Prostate gland (tissue), 2 donors: ENCODE measurements around the gene C12orf56. TPM values are rescaled to one million over a fixed set of nuclear protein-coding genes. Genes with fewer than 3 reads are reported as not detected.
"Not testable (repeated sequence)": the region's sequence is repeated elsewhere in the genome, so short reads cannot be mapped to it uniquely, and the experiment has no call there.

Source experiments
- DNase-seq: peaks from one replicate; pipeline ENCODE4 v3.0.0-alpha.2; 2019; ENCODE audit warnings: low spot score
- H3K27ac ChIP-seq, 2 donors: fragments of 200-600 bp; sonication (generic); 2 replicates each; pipeline ENCODE4 v1.5.1; 2017 to 2019
- H3K27me3 ChIP-seq: fragments of 200-600 bp; sonication (generic); replicated peaks from 2 replicates; pipeline ENCODE4 v1.5.1; 2019; ENCODE audit not compliant: insufficient read depth
- H3K36me3 ChIP-seq, 2 donors: fragments of 200-600 bp; sonication (generic); 1 replicate in 1 of 2; 2 replicates in 1 of 2; pipeline versions ENCODE4 v1.5.1 to v1.8.1; 2017 to 2019
- H3K4me1 ChIP-seq: fragments of 200-600 bp; sonication (generic); replicated peaks from 2 replicates; pipeline ENCODE4 v1.5.1; 2019
- H3K4me3 ChIP-seq, 2 donors: fragments of 200-600 bp; sonication (generic); 2 replicates each; pipeline ENCODE4 v1.5.1; 2017 to 2019
- H3K9me3 ChIP-seq: fragments of 200-600 bp; sonication (generic); 2 replicates; pipeline ENCODE4 v1.5.1; 2017
- CTCF ChIP-seq, 4 experiments: fragments of 200-600 bp in 2 of 4; fragments of 450-650 bp in 2 of 4; sonication (generic) in 2 of 4; IDR thresholded peaks; 1 replicate in 3 of 4; 2 replicates in 1 of 4; pipeline ENCODE4 v1.5.1; 2016 to 2019; ENCODE audit warnings: antibody characterized with exemption in 4 of 4, mild to moderate bottlenecking in 2 of 4, moderate library complexity in 2 of 4
- POLR2A ChIP-seq: fragments of 450-650 bp; IDR thresholded peaks from one replicate; pipeline ENCODE4 v1.6.1; 2016; ENCODE audit warnings: antibody characterized with exemption, mild to moderate bottlenecking
- POLR2AphosphoS5 ChIP-seq: sonication (generic); formaldehyde crosslinking; IDR thresholded peaks from one replicate; pipeline ENCODE4 v1.6.1; 2017; ENCODE audit warnings: antibody characterized with exemption
- WGBS: methylation state at CpG from one replicate; pipeline ENCODE4 v1.1.5; 2018; 5-methylcytosine and 5-hydroxymethylcytosine counted together
- intact Hi-C: fragments of 100-400 bp; cut with DNase I; formaldehyde crosslinking; loops from one replicate; pipeline ENCODE4 v1.14.2; 2022
- total RNA-seq, 2 donors: library from RNA; depleted of rRNA; stranded (reverse); fragments of >200 nt; gene quantifications; one replicate each; pipeline ENCODE4 v1.1.0, GENCODE V29; 2016

C12orf56 gene
- total RNA-seq, 2 donors from 2014 or later, result 0.91 to 2.1 TPM

DNA sequence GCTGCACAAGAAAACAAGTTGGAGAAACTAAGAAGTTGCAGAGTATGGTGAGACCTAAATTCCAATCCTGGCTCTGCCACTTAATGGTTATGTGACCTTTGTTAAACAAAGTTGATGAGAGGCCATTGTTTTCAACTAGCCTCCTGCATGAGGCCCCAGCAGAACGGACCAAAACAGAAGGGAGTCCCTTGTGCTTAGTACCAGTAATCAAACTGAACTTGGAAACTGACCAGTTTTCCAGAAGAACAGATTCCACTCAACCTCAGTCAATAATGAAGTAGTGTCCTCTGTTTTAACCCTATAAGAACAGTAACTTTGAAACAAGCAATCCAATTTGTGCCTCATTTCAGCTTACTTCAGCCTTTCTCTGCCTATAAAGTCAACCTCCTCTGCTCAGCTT is 69.9 kb downstream of the C12orf56 start:
- Histone ChIP-seq H3K27ac (no peak overlapping the region), H3K36me3 (no peaks in the 10 kb centered on the region), H3K27me3 (no peaks in the 10 kb centered on the region), H3K4me3 (no peak overlapping the region), H3K4me1 (no peaks in the 10 kb centered on the region), H3K9me3 (no peaks in the 10 kb centered on the region)
- intact Hi-C loops, result no loop called here
- DNase-seq, result no peak
- 55% methylated on average over 1 of the region's 1 CpG for WGBS
- no peak for TF ChIP-seq CTCF (IDR thresholded peaks at IDR 0.05)
- TF ChIP-seq POLR2A, result no peak
- TF ChIP-seq POLR2AphosphoS5, result no peak

DNA sequence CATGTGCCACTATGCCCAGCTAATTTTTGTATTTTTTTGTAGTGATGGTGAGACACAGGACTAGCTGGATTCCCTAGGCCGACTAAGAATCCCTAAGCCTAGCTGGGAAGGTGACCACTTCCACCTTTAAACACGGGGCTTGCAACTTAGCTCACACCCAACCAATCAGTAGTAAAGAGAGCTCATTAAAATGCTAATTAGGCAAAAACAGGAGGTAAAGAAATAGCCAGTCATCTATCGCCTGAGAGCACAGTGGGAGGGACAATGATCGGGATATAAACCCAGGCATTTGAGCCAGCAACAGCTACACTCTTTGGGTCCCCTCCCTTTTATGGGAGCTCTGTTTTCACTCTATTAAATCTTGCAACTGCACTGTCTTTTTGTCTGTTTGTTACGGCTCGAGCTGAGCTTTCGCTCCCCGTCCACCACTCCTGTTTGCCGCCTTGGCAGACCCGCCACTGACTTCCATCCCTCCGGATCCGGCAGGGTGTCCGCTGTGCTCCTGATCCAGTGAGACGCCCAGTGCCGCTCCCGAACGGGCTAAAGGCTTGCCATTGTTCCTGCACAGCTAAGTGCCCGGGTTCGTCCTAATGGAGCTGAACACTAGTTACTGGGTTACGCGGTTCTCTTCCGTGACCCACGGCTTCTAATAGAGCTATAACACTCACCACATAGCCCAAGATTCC is 70.9 kb downstream of the C12orf56 start:
- H3K36me3 ChIP-seq, H3K4me3 ChIP-seq, H3K9me3 ChIP-seq, intact Hi-C loops, H3K27me3 ChIP-seq, H3K27ac ChIP-seq, H3K4me1 ChIP-seq, DNase-seq: not testable (repeated sequence)
- WGBS, result 89% methylated on average over 23 of the region's 23 CpGs

DNA sequence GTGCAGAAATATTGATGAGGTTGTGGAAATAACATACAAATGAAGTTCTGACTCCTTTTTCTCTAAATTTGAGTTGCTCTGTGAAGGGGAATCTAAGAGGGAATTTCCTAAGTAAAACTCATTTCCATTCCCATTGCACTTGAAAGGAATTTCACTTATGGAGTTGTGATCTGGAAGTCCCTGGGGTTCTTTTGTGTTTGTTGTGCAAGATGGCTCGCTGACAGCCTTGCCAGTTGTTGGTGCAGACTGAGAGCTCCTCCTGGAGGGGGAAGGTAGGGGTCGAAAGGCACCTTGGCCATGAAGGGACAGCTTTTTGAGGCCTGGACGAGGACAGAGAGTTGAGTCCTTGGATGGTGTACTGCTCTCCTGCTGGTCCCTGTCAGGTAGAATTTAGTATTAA is 72.0 kb downstream of the C12orf56 start:
- Histone ChIP-seq H3K27me3 (no peaks in the 10 kb centered on the region), H3K27ac (no peak overlapping the region), H3K4me1 (no peaks in the 10 kb centered on the region), H3K36me3 (no peaks in the 10 kb centered on the region), H3K4me3 (no peak overlapping the region), H3K9me3 (no peaks in the 10 kb centered on the region)
- TF ChIP-seq CTCF (IDR thresholded peaks at IDR 0.05) (no peak), POLR2A (no peak), POLR2AphosphoS5 (no peak)
- DNase-seq, result no peak
- WGBS, result 18% methylated on average over 3 of the region's 3 CpGs
- intact Hi-C loops, result no loop called here

- 79% methylated on average over 4 of the region's 4 CpGs for WGBS
- no peak for DNase-seq
- H3K27me3 ChIP-seq, result no peaks in the 10 kb centered on the region
- no peaks in the 10 kb centered on the region for H3K36me3 ChIP-seq
- intact Hi-C loops, result no loop called here
- TF ChIP-seq CTCF (IDR thresholded peaks at IDR 0.05), result no peak
- no peak for TF ChIP-seq POLR2A
- no peak for TF ChIP-seq POLR2AphosphoS5
- H3K27ac ChIP-seq, result no peak overlapping the region
- H3K9me3 ChIP-seq, result no peaks in the 10 kb centered on the region
- H3K4me1 ChIP-seq, result no peaks in the 10 kb centered on the region
- H3K4me3 ChIP-seq, result no peak overlapping the region
These were observed 78.7 kb downstream of the C12orf56 start for GRCh38 chr12:64311877-64312276.

DNA sequence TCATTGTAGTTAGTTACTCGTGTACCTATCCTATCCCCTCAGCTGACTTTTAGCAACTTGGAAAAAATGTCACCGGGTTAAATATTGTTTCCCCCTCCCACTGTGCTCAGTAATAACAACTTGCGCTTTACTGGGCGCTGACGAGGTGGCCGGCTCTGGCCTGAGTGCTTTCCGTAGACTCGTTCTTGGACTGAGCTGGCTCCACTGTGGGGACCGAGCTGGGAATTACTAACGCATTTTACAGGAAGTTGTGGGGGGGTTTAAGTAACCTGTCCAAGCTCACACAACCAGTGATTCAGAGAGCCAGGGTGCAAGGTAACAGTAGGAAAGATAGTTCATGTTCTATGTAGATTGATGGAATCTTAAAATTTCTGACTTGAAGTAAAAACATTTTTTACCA is 86.0 kb downstream of the C12orf56 start:
- H3K4me3 ChIP-seq, result no peak overlapping the region
- no peaks in the 10 kb centered on the region for H3K36me3 ChIP-seq
- no peak for TF ChIP-seq POLR2AphosphoS5
- no peak for TF ChIP-seq CTCF (IDR thresholded peaks at IDR 0.05)
- TF ChIP-seq POLR2A, result no peak
- no peak for DNase-seq
- H3K27ac ChIP-seq, result no peak overlapping the region
- H3K4me1 ChIP-seq, result no peaks in the 10 kb centered on the region
- no peaks in the 10 kb centered on the region for H3K9me3 ChIP-seq
- intact Hi-C loops, result no loop called here
- 60% methylated on average over 10 of the region's 10 CpGs for WGBS
- H3K27me3 ChIP-seq, result no peaks in the 10 kb centered on the region
